Measurements from ENCODE around the gene CCDC92.

CCDC92 gene

GRCh38 chr12:123892180-123892559, 80.5 kb downstream of the CCDC92 start:
- no peak for ATAC-seq
- no peak for TF ChIP-seq CSRNP3 (CRISPR knock-in tag; IDR thresholded peaks at IDR 0.05)
- TF ChIP-seq ZNF565 (CRISPR knock-in tag; conservative IDR thresholded peaks at IDR 0.05; ENCODE audit: low read depth): no peak
- TF ChIP-seq TOX (CRISPR knock-in tag; IDR thresholded peaks at IDR 0.05; ENCODE audit: borderline replicate concordance): no peak
- no peak for TF ChIP-seq CREB5 (CRISPR knock-in tag; IDR thresholded peaks at IDR 0.05; ENCODE audit: low read depth)
- no peak for TF ChIP-seq ZC3H10 (CRISPR knock-in tag; IDR thresholded peaks at IDR 0.05)
- TF ChIP-seq ISL1 (CRISPR knock-in tag; IDR thresholded peaks at IDR 0.05): no peak
- TF ChIP-seq BACH2 (CRISPR knock-in tag; IDR thresholded peaks at IDR 0.05; ENCODE audit: borderline replicate concordance): no peak
- no peak for TF ChIP-seq RARB (CRISPR knock-in tag; IDR thresholded peaks at IDR 0.05)

GRCh38 chr12:123891516-123892179, 81.0 kb downstream of the CCDC92 start:
- TF ChIP-seq ZNF565 (CRISPR knock-in tag; conservative IDR thresholded peaks at IDR 0.05; ENCODE audit: low read depth) (no peak), ZNF8 (CRISPR knock-in tag; IDR thresholded peaks at IDR 0.05) (no peak)
- ATAC-seq: no peak

GRCh38 chr12:123891011-123891410, 81.6 kb downstream of the CCDC92 start:
- no peak for ATAC-seq
- TF ChIP-seq TCF4 (CRISPR knock-in tag; IDR thresholded peaks at IDR 0.05; ENCODE audit: borderline replicate concordance) (no peak), BACH2 (CRISPR knock-in tag; IDR thresholded peaks at IDR 0.05; ENCODE audit: borderline replicate concordance) (no peak), ZNF8 (CRISPR knock-in tag; IDR thresholded peaks at IDR 0.05) (no peak), ZFP3 (CRISPR knock-in tag; IDR thresholded peaks at IDR 0.05) (no peak), PPARA (CRISPR knock-in tag; IDR thresholded peaks at IDR 0.05; ENCODE audit: borderline replicate concordance) (no peak), ESRRG (CRISPR knock-in tag; IDR thresholded peaks at IDR 0.05) (no peak), CSRNP3 (CRISPR knock-in tag; IDR thresholded peaks at IDR 0.05) (no peak), CREB5 (CRISPR knock-in tag; IDR thresholded peaks at IDR 0.05; ENCODE audit: low read depth) (no peak), TSHZ2 (CRISPR knock-in tag; IDR thresholded peaks at IDR 0.05) (no peak), GLIS3 (CRISPR knock-in tag; IDR thresholded peaks at IDR 0.05) (no peak), PATZ1 (CRISPR knock-in tag; IDR thresholded peaks at IDR 0.05; ENCODE audit: borderline replicate concordance) (no peak), OSR1 (CRISPR knock-in tag; IDR thresholded peaks at IDR 0.05) (no peak), ZNF70 (CRISPR knock-in tag; IDR thresholded peaks at IDR 0.05) (no peak), SNAI2 (CRISPR knock-in tag; IDR thresholded peaks at IDR 0.05) (no peak), CSDC2 (CRISPR knock-in tag; IDR thresholded peaks at IDR 0.05) (no peak), ZFP30 (CRISPR knock-in tag; IDR thresholded peaks at IDR 0.05) (no peak), ZNF565 (CRISPR knock-in tag; conservative IDR thresholded peaks at IDR 0.05; ENCODE audit: low read depth) (no peak)
